HCT116 (cell line): Measurements from ENCODE around the gene HSDL2. TPM values are rescaled to one million over a fixed set of nuclear protein-coding genes. Genes with fewer than 3 reads are reported as not detected.

Experiments used
- ATAC-seq: fragments of 200-7000 bp; cut with Tn5 transposase; 2 replicates; pipeline ENCODE4 v1.9.1; 2020; ENCODE audit warnings: mild to moderate bottlenecking, moderate library complexity
- Bru-seq: library from RNA; stranded (reverse); fragments of 400-500 nt; gene quantifications from one replicate; lab custom pipeline; 2021; lab: Mats Ljungman, UMichigan
- BruChase-seq, 2 experiments: library from RNA; stranded (reverse); fragments of 400-500 nt; gene quantifications; one replicate each; lab custom pipeline; 2021; lab: Mats Ljungman, UMichigan
- BruUV-seq: library from RNA; stranded (reverse); fragments of 400-500 nt; replicated peaks from 2 replicates; lab custom pipeline; 2021; lab: Mats Ljungman, UMichigan
- CTCF ChIA-PET: fragments of 300-600 bp; sonication (Branson Sonifier 250); formaldehyde crosslinking; loops from one replicate; lab custom pipeline; 2021; ENCODE audit warnings: antibody characterized with exemption; lab: Charles Lee
- POLR2A ChIA-PET: fragments of 300-600, 350-600 bp; sonication (Branson Sonifier 250); formaldehyde crosslinking; loops from one replicate; lab custom pipeline; 2021; ENCODE audit warnings: antibody characterized with exemption; lab: Charles Lee
- RAD21 ChIA-PET, 2 experiments: fragments of 300-600 bp; sonication (Branson Sonifier 250); formaldehyde crosslinking; loops; one replicate each; lab custom pipeline; 2023; ENCODE audit warnings: low total read pairs in 2 of 2; ENCODE audit not compliant: uncharacterized antibody in 2 of 2, unreplicated experiment in 2 of 2, low non-redundant PET in 1 of 2; lab: Charles Lee
- DNase-seq: peaks from one replicate; pipeline ENCODE4 v3.0.0-alpha.2; 2010; ENCODE audit warnings: low read depth, low spot score
- H2AFZ ChIP-seq: fragments of 200-600 bp; shearing (Covaris generic), sonication (generic); 2 replicates; pipeline ENCODE4 v1.6.1; 2017; ENCODE audit warnings: low read depth, mixed run types, mixed read lengths, antibody characterized with exemption, low read length; ENCODE audit not compliant: poor library complexity, severe bottlenecking
- H3K27ac ChIP-seq: 2 replicates; pipeline ENCODE4 v1.5.1; 2012; ENCODE audit warnings: low read depth, low read length
- H3K27me3 ChIP-seq: fragments of 200-600 bp; sonication (generic); 2 replicates; pipeline ENCODE4 v1.6.1; 2016; ENCODE audit warnings: mixed run types, low read length, mixed read lengths; ENCODE audit not compliant: insufficient read depth
- H3K36me3 ChIP-seq, 2 experiments: fragments of 200-500 bp in 1 of 2; fragments of 200-600 bp in 1 of 2; sonication (Bioruptor generic) in 1 of 2; sonication (generic) in 1 of 2; 2 replicates each; pipeline versions ENCODE4 v1.5.1 to v1.6.1; 2014 to 2016; ENCODE audit warnings: low read length in 2 of 2, inconsistent platforms in 1 of 2, mixed read lengths in 1 of 2, mixed run types in 1 of 2; ENCODE audit not compliant: insufficient read depth in 2 of 2, control insufficient read depth in 1 of 2
- H3K4me1 ChIP-seq, 2 experiments: fragments of 200-600 bp in 1 of 2; sonication (generic) in 1 of 2; 2 replicates each; pipeline versions ENCODE4 v1.5.1 to v1.6.1; 2012 to 2017; ENCODE audit warnings: low read length in 2 of 2, inconsistent platforms in 1 of 2, mild to moderate bottlenecking in 1 of 2, mixed read lengths in 1 of 2, mixed run types in 1 of 2, moderate library complexity in 1 of 2; ENCODE audit not compliant: insufficient read depth in 2 of 2, control insufficient read depth in 1 of 2
- H3K4me2 ChIP-seq: fragments of 200-600 bp; sonication (generic); 2 replicates; pipeline ENCODE4 v1.6.1; 2017; ENCODE audit warnings: mixed run types, low read length, mixed read lengths
- H3K4me3 ChIP-seq, 2 experiments: fragments of 200-600 bp in 1 of 2; sonication (generic) in 1 of 2; replicated peaks in 1 of 2; 2 replicates each; pipeline ENCODE4 v1.5.1; 2011 to 2016; ENCODE audit warnings: low read length in 2 of 2, control low read depth in 1 of 2, low read depth in 1 of 2, mild to moderate bottlenecking in 1 of 2, mixed read lengths in 1 of 2, mixed run types in 1 of 2
- H3K79me2 ChIP-seq: fragments of 200-600 bp; sonication (generic); 2 replicates; pipeline ENCODE4 v1.6.1; 2017; ENCODE audit warnings: mild to moderate bottlenecking, mixed run types, low read length, moderate library complexity, mixed read lengths; ENCODE audit not compliant: insufficient read depth
- H3K9ac ChIP-seq: fragments of 200-600 bp; sonication (generic); 2 replicates; pipeline ENCODE4 v1.6.1; 2016; ENCODE audit warnings: low read length, mixed read lengths
- H3K9me2 ChIP-seq: fragments of 200-600 bp; sonication (generic), shearing (Covaris generic); 2 replicates; pipeline ENCODE4 v1.6.1; 2017; ENCODE audit warnings: mixed run types, mild to moderate bottlenecking, moderate library complexity; ENCODE audit not compliant: insufficient read depth
- H3K9me3 ChIP-seq, 2 experiments: fragments of 200-500 bp in 1 of 2; fragments of 200-600 bp in 1 of 2; sonication (Bioruptor generic) in 1 of 2; sonication (generic) in 1 of 2; 2 replicates each; pipeline ENCODE4 v1.6.1; 2014 to 2017; ENCODE audit warnings: low read length in 2 of 2, mixed read lengths in 2 of 2, inconsistent platforms in 1 of 2, low read depth in 1 of 2, mild to moderate bottlenecking in 1 of 2, mixed run types in 1 of 2, moderate library complexity in 1 of 2; ENCODE audit not compliant: control insufficient read depth in 1 of 2, insufficient read depth in 1 of 2
- H4K20me1 ChIP-seq: fragments of 200-600 bp; sonication (generic), shearing (Covaris generic); 2 replicates; pipeline ENCODE4 v1.6.1; 2017; ENCODE audit warnings: mixed run types, mild to moderate bottlenecking, moderate library complexity; ENCODE audit not compliant: insufficient read depth
- CBX3 ChIP-seq: IDR thresholded peaks from 2 replicates; pipeline ENCODE4 v1.6.1; 2012; ENCODE audit warnings: low read depth
- CEBPB ChIP-seq: IDR thresholded peaks from 2 replicates; pipeline ENCODE4 v1.6.1; 2012; ENCODE audit warnings: low read depth
- MAX ChIP-seq: IDR thresholded peaks from 2 replicates; pipeline ENCODE4 v1.6.1; 2012
- POLR2AphosphoS5 ChIP-seq: IDR thresholded peaks from 2 replicates; pipeline ENCODE4 v1.6.1; 2011; ENCODE audit warnings: mild to moderate bottlenecking, low read depth, low read length, moderate library complexity
- SIN3A ChIP-seq: IDR thresholded peaks from 2 replicates; pipeline ENCODE4 v1.6.1; 2012; ENCODE audit warnings: low read depth
- SRF ChIP-seq: IDR thresholded peaks from 2 replicates; pipeline ENCODE4 v1.6.1; 2012; ENCODE audit warnings: low read depth
- TCF7L2 ChIP-seq: IDR thresholded peaks from 2 replicates; pipeline ENCODE4 v1.7.0; 2011; ENCODE audit warnings: borderline replicate concordance, inconsistent platforms; ENCODE audit not compliant: insufficient read depth, insufficient read length; ENCODE audit errors: extremely low read depth
- intact Hi-C: fragments of 100-400 bp; cut with micrococcal nuclease; formaldehyde crosslinking; loops from 2 replicates; pipeline ENCODE4 v1.10.0; 2022
- long read RNA-seq: library from polyadenylated mRNA; unstranded; transcript quantifications from one replicate; pipeline ENCODE4 v2.0.0, GENCODE V29; 2021; ENCODE audit not compliant: unreplicated experiment
- polyA plus RNA-seq: library from polyadenylated mRNA; unstranded; fragments of >200 nt; gene quantifications from 2 replicates; pipeline ENCODE4 v1.2.1, GENCODE V29; 2012; ENCODE audit warnings: missing spikeins
- total RNA-seq: library from RNA; stranded (reverse); gene quantifications from one replicate; pipeline ENCODE4 v1.2.1, GENCODE V29; 2021; ENCODE audit not compliant: unreplicated experiment

The HSDL2 gene
- total RNA-seq (33.9 TPM), Bru-seq, nascent RNA (percentile 69 among the genes with signal in this experiment), BruChase-seq, experiment 1, labeled RNA remaining after a 6-hour chase (percentile 68 among the genes with signal in this experiment), BruChase-seq, experiment 2, labeled RNA remaining after a 2-hour chase (percentile 65 among the genes with signal in this experiment)
- 13.4 and 16.4 TPM in 2 replicates for polyA plus RNA-seq
- long read RNA-seq, transcript HSDL2-201 (9 exons, 2,983 nt), result minor isoform, 11 of 121 reads
- long read RNA-seq, transcript HSDL2-202 (11 exons, 3,350 nt), result major isoform, 85 of 121 reads
- long read RNA-seq, partial matches to known transcripts, result 0 of 121 reads
- long read RNA-seq, other reads (novel, unspliced or antisense), result 25 of 121 reads

GRCh38 chr9:112380102-112380824 lies at the start of gene HSDL2:
HSDL2 (plus strand) TSS chr9:112380108; CDS start chr9:112380164, 56 bp downstream.
- H3K79me2 ChIP-seq, result peaks cover 45% of the 10 kb centered on the region
- TF ChIP-seq POLR2AphosphoS5 (peak; percentile 44), MAX (peak; percentile 24; the same call in 1 of the 2 replicates), SIN3A (0 out of 2 replicates have a peak, but pooled peaks have one; percentile 47), SRF (no peak), TCF7L2 (peak; percentile 50), CEBPB (no peak), CBX3 (no peak)
- TF ChIP-seq, all 23 proteins: peak for 4
- H2AFZ ChIP-seq, result peak within 1 kb of the TSS; percentile 66
- peak within 1 kb of the TSS; percentile 92 for H3K27ac ChIP-seq
- ATAC-seq (peak; percentile 61), DNase-seq (no peak)
- no peaks in the 10 kb centered on the region for H4K20me1 ChIP-seq
- peak within 1 kb of the TSS; percentile 86 to 92 for H3K4me3 ChIP-seq
- H3K4me1 ChIP-seq, result peaks cover 7 to 12% of the 10 kb centered on the region in 2 experiments; a peak in 3 of 4 replicates
- ChIA-PET RAD21 (interaction anchor here (0.6 to 1.4 kb wide), 2 partner anchors 107 to 267 kb away, joined by 3 to 4 read pairs; no protein-coding TSS in a partner anchor), CTCF (interaction anchor here (0.5 to 2.0 kb wide), 10 partner anchors 8 to 439 kb away, joined by 3 to 12 read pairs (median 4); partner anchors contain the start of gene PTBP3), POLR2A (interaction anchor here (0.5 to 1.9 kb wide), 13 partner anchors 8 to 781 kb away, joined by 3 to 12 read pairs (median 4); partner anchors contain the start of genes PTBP3 and PTGR1)
- H3K27me3 ChIP-seq, result no peaks in the 10 kb centered on the region
- H3K9me2 ChIP-seq, result no peaks in the 10 kb centered on the region
- H3K9ac ChIP-seq, result peak within 1 kb of the TSS; percentile 90
- H3K4me2 ChIP-seq, result peak within 1 kb of the TSS; percentile 86
- no peaks in the 10 kb centered on the region for H3K36me3 ChIP-seq
- no peaks in the 10 kb centered on the region for H3K9me3 ChIP-seq
- intact Hi-C loops, result no loop called here
- BruUV-seq, result TSS peak; percentile 58
